Measurements from ENCODE around the gene TBC1D22A.

TBC1D22A gene

DNA sequence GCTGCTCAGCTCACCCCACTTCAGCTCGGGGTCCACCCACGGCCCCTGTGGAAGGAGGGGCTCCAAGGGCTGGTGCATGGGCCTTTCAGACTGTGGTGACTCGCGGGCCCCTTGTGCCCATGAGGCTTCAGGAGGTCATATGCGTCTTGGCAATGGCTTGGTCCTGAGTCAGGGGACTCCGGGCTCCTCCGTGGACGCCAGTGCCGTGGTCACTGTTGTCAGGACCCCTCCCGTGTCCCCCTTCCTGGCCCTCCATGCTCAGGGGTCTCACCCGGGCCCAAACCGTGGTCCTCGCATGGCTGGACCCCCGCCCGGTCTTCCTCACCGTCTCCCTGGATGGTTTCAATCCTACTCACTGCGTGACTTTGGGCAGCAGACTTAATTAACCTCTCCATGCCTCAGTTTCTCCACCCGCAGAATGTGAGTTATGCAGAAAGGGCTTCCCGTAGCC is 436.4 kb downstream of the TBC1D22A start:
- DNase-seq: no peak

DNA sequence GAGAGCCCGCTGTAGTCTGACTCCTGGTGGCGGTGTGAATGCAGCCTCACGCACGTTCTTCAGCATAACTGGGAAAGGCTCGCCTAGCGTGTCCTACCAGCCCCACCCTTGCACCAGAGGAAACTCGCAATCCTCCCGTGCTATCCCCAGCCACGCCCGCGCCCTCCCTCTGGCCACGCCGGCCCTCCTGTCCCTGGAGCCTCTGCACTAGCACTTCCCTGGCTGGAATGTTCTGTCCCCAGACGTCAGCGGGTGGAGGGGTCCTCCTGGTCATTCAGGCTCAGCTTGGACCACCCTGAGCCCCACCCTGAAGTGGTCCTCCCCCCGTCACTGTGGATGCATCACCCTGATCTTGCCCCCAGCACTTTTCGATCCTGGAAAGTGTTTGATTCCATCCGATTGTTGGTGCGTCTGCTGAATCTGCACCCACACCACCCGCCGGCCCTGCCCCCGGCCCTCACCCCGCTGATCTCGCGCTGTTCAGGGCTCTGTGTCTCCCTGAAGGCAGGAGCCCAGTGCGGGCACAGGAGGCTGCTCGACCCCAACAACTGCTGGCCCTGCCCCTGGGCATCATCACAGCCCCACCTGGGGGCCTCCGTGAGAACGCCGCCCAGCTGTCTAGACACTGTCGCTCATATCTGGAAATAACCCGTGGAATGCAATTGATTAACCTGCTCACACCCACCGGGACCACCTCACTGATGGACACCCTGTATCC is 437.0 kb downstream of the TBC1D22A start:
- DNase-seq: no peak

DNA sequence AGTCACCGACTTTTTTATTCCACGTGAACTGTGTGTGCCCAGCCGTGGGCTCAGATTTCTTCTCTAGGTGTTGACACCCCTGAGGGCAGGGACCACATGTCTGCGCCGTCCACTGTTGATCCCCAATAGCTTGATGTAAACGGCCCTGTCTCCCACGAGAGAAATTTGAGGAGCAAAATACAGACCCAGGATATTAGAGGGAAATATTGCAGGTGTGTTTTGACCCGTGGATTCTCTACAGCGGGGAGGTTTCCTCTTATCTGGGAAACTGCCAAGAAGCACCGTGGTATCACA is 437.5 kb downstream of the TBC1D22A start:
- no peak for DNase-seq

DNA sequence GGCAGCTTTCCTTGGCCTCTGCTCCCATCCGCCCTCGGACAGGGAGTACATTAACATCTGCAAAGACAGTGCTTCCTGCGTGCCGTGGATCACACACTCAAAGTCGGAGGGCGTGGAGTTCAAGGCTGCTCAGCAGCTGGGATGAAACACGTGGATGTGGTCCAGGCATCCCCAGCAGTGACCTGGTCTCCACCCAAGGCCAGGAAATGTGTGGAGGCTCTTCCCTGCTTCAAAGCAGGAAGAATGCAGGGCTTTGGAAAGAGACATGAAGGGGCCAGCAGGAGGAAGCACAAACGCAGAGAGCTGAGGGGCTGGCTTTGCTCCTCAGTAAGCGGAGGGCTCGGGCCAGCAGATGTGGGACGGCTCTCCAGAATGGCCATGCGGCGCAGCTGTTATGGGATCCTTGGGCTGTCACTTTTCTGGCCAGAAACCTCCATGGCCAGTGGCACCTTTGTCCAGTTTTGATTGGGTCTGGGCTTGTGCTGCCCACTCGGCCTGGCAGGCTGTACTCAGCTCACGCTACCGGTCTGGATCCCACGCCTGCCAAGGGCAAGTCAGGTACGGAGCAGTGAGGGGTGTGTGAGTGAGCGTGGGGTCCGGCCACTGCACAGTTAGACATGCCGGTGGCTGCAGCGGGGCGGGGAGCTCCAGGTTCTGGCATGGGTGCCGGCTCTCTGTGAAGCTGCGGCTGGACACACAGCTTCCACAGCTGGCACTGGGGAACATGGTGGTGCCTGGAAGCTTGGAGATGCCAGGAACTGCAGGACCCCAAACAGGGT is 438.0 kb downstream of the TBC1D22A start:
- DNase-seq: no peak

DNA sequence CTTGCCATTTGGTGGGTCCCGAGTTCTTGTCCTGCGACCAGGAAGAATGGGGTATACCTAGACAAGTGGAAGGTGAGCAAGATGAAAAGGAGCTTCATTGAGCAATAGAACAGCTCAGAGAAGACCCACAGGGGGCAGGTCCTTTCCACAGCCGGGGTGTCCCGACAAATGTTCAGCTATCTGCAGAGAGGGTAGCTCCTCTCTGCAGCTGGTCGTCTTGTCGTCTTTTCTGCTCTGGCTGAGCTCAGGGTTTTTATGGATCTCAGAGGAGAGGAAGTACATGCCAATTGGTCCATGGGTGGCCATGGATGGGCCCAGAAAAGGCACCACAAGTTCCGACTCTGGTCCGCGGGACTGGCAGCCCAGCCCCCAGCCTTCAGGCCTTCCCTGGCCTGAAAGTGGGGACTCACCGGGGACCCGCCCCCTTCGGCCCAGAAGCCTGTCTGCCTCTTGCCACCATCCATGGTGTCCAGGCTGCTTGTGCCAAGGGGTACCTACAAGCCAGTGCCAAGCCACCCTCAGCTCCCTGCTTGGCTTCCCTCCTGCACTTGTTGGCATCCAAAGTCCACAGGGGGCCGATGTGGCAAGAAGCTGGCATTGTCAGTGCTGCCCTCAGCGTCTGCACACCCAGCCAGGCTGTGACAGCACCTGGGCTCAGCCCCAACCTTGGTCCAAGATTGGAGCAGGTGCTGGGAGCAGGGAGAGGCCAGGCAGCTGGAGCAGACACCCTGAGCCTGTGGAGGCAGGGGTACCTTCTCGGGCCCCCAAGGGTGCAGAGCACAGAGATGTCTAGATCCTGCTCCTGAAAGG is 438.9 kb downstream of the TBC1D22A start:
- no peak for DNase-seq

DNA sequence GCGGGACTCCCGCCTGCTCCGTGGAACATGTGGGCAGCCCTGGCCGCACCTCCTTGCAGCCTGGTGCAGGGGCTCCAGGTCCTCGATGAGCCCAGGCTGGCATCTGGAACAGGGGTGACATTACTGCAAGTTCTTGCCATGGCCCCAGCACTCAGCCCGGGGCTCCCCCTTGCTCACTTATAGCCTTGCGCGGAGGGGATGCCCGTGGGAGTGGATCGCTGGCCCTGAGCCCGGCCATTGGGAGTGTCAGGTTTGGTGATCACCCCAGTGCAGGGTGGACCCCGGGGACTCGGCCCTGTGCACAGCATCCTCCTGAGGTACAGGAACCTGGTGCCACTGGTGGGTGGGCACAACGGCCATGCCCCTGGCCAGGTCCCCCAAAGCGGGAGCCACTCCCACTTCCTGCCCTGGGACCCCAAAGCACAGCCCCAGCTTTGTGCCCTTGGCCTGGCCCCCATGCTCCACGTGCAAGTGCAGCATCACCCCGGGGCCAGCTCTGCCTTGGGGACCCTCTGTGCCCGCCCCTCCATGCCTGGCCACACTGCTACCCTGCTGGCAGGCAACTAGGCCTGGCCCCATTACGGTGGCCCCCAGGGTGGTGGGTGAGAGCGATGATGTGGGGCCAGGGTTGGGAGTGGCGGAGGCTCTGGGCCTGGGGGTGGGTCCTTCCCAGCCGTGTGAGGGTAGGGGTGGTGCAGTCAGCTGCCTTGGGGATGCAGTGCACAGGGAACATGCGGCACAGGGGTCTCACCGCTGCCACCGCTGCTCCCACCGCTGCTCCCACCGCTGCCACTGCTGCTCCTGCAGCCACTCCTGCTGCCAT is 439.8 kb downstream of the TBC1D22A start:
- no peak for DNase-seq

DNA sequence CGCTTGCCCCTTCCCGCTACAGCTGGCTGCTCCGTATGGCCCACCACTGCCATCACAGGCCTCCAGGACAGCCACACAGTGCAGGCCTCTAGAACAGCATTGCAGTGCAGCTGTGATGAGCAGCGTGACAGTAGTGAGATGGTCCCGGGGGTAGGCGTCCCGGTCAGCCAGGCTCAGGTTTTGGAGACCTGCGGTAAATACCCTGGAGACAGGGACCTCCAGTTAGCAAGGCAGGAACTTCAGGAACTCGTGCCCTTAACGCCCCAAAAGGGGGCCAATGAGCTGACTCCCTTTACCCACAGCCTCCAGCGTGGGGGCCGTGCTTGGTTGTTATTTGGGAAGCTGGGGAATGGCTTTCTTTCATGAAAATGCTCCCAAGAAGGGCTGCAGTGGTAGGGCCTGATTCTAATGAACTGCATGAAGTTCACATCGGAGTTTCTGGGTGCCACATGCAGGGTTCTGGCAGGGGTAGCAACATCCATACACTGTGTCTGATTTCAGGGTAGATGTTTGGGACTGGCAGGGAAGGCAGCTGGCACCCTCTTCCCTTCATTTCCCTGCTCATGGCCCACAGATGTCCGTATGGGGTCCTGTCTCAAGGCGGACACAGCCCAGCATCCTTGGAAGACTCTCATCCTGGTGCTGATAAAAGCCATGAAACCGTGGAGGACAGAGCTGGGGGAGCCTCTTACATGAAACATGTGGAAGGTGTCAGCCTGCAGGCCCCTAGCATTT is 440.5 kb downstream of the TBC1D22A start:
- DNase-seq: no peak

DNA sequence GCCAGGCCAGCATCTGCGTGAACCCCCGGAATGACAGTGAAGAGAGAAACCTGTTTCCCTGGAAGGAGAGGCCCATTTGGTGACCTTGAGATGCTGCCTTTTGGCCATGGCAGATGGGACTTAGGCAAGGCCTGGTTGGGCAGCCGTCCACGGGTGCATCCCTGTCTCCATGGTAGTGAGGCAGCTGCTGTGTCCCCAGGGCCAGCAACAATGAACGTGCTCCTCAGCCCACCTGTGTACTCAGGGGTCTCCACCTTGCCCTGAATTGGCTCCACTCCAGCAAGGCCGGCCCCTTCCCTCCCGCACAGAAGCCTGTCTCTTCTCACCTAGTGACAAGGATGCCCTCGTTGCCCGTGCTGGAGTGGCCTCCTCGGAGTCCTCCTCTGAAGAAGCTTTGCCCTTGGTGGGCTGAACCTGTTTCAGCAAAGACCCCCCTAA is 441.1 kb downstream of the TBC1D22A start:
- DNase-seq: no peak

DNA sequence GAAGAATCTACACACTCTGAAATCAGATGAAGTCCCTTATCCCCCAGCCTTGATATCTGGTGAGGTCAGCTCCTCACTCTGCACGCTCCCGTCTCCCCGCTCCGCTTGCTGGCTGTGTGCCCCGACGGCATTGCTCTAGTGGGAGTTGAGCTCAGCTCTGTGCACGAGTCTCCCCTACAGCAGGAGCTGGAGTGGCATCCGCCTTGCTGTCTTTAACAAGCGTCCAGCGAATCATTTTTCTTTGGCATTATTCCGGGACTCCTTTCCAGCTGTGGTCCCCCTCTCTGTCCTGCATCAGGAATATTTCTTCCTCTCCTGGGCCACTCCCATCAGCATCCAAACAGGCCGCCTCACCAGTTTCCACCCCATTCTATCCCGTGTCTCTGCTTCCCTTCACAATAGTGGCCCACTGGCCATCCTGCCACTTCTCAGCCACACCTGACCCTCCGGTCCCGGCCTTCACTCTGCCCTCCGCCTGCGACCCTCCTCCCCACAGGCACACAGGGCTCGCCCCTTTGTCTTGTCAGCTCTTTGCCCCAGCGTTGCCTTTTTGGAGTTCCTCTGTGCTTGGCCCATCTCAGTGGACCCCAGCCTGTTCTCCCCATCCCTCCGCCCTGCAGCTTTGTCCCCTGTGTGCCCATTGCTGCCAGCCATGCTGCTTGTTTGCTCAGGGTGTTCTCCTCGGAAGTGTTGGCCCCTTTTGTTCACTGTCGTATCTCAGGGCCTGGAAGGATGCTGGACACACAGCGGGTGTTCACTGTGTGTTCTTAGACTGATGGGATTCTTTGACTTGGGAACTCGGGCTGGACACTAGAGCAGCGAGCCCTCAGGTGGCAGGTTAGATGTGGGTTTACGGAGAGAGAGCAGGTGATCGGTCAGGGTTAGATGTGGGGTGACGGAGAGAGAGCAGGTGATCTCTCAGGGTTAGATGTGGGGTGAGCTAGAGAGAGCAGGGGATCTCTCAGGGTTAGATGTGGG is 441.8 kb downstream of the TBC1D22A start:
- no peak for DNase-seq

DNA sequence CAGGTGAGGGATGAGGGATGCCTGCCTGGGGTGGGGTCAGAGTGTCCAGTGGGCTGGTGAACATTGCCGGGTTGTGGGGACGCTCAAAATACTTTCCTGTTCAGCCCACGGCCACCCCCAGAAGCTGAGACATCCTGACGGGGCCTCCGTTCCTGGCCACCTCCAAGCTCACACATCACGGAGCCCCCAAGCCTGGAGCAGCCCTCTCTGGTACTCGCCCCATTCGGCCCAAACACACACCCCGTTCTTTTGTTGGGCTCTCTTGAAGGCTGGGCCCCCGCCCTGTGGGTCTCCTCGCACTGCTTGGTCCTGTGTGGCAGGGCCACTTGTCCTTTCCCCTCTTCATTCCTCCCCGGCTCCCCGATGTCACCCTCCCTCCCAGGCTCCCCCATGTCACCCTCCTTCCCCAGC is 442.6 kb downstream of the TBC1D22A start:
- DNase-seq: no peak

DNA sequence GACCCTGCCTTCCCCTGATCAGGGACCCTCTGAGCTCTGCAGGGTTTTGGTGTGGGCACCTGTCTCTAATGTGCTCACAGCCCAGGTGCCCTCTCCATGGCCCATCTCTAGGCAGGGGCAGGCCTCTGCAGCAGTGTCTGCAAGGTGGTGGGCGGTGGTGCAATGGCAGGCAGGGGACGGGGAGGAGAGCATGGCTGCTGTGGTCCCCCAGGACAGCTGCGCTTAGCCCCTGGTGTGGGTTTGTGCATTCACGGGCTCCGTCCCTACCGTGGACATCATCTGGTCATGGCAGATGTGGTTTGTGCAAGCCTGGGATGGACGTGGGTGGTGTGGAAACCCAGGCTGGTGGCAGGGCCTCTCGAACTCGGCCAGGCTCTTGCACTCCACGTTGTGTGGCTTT is 443.1 kb downstream of the TBC1D22A start:
- no peak for DNase-seq

DNA sequence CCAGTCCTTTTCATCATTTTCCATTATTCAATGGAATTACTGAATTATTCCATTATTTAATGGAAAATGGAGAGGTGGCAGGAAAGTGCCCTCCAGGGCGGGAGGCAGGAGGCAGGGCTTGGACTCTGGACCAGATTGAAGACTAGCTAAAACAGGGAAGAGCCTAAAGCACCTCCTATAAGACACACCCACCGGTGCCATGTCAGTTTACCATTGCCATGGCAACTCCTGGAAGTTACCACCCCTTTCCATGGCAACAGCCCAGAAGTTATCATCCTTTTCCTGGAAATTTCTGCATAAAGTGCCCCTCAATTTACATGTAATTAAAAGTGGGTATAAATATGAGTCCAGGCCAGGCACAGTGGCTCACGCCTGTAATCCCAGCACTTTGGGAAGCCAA is 443.7 kb downstream of the TBC1D22A start:
- no peak for DNase-seq

DNA sequence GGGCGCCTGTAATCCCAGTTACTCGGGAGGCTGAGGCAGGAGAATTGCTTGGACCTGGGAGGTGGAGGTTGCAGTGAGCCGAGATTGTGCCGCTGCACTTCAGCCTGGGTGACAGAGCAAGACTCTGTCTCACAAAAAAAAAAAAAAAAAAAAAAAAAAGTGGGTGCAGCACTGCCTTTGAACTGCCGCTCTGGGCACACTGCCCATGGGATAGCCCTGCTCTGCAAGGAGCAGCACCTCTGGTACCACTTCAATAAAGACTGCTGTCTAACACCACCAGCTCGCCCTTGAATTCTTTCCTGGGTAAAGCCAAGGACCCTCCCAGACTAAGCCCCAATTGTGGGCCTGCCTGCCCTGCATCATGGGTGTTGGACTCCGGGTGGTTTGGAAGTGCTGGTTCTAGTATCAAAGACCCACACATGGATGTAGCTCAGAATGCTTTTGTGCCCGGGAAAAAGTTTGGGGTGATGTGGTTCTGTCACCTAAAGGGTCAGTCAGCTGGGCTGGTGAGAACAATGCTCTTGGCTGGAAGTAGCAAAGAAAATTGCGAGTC is 444.3 kb downstream of the TBC1D22A start:
- no peak for DNase-seq

DNA sequence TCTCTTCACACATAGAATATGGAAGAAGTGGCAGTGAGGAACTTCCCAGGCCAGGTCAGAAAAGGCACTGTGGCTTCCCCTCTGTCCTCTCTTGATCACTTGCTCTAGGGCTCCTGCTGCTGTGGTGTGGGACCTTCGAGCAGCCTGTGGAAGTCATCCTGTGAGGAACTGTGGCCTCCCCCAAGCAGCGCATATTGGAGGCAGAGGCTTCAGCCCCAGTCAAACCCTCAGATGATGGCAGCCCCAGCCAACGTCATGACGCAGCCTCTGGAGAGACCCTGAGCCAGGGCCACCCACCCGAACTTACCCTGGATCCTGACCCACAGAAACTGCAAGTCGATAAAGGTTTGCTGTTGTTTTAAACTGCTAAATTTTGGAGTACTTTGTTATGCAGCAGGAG is 444.9 kb downstream of the TBC1D22A start:
- DNase-seq: no peak

DNA sequence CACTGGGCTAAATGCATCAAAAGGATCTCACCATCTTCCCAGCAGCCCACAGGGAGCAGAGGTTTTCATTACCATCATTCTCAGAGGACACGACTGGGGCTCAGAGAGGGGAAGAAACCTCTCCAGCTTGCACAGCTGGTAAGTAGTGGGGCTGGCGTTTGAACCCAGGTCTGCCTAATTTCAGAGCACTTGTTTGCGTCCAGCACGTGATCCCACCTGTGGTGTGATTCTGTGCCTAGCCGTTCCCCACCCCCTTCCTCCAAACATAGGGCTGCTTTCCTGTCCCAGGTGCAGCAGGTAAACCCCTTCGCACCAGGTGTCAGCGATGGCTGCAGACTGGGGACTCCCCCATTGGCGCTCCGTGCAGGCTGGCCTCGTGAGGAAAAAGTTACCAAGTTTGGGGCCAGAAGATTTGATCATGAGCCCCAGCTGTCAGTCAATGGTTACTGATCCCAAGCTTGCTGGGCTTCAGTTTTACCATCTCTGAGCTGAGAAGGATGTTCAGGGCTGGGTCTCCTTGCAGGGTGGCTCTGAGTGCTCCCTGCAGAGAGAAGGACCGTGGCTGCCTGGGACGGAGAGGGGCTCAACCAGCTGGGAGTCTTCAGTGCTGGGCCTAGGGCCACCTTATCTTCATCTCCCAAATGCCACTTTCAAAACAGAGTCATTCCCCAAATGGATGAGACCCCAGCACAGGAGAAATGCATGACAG is 445.6 kb downstream of the TBC1D22A start:
- no peak for DNase-seq

DNA sequence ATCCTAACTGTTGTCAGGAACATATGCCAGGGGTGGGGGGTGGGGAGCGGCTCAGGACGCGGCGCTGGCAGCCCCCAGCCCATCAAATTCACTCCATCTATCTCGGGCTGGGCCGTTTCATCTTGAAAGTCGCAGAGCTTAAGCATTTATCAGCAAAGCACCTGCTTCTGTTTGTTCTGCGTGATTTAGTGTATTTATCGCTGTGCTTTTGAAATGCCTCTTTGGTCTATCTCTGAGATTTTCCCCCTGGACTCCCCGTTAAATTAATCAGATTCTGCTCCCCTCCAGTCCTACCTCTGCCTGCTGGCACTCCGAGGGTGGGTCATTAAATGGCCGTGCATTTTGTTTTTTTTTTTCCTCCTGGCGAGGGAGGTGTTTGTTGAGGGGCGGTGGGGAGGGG is 446.2 kb downstream of the TBC1D22A start:
- no peak for DNase-seq

DNA sequence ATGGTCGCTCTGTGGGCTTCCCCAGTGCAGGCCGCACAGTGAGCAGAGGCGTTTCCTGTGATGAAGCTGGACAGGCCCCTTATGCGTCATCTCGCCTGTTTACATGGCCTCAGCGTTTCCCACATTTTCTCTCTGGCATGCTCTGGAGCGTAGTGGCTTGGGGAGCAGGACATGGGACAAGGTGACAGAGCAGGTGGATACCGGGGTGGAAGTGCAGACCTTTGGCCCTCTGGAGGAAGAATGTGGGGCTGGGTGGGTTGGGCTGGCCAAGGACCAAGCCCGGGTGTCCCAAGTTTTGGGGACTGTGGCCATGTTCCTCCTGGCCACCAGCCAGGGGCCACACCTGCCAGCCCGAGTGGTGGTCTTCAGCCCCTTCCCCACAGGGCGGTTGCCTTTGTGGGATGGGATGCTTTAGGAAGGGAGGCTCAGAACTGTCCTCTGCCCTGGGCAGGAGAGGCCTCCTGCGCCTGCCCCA is 446.6 kb downstream of the TBC1D22A start:
- no peak for DNase-seq

DNA sequence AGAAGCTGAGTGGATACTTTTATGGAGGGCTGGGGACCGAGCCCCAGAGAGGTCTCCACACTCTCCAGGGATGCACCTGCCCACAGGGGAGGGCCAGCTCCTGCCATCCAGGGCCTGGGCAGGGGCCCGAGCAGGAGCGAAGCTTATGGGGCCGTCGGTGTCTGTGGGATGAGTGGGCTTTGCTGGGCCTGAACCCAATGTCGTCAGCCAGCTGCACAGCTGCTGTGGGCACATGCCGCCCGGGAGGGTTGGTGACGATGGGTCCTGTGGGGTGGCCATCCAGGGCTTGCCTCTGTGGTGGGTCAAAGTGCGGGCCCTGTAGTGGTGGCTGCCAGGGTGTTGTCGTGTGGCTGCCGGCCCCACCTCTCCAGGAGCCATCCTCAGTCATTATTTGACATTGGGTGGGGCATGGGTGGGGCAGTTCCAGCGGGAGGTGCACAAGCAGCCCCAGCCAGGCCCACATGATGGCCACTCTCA is 447.1 kb downstream of the TBC1D22A start:
- no peak for DNase-seq

DNA sequence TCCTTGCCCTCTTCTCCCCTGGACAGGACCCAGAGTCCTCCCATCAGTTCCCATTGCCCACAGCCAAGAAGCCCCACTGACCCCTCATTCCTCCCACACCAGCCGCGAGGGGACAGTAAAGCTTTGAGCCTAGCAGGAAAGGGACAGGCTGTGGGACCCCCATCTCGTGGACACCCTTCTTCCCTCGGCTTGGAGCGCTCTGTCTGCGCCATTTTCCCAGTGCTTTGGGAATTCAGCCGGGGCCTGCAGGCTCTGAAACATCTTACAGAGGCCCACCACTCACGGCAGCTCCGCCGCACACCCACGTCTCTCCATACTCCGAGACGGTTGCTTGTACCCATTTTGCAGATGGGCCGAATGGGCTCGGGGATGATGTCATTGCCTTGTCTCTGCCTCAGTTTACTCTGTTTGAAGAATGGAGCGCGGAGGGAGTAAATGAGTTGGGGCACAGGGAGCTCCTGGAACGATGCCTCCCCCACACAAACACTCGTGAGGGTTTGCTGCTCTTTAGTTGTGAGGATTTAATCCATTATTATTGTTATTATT is 447.7 kb downstream of the TBC1D22A start:
- no peak for DNase-seq

Measured in cortex of kidney (tissue), 1 donor.